GM18526 (cell line): Measurements from ENCODE around the gene SKIC3.

ENCODE experiments used
- POLR2A ChIP-seq: IDR thresholded peaks from 3 replicates; pipeline ENCODE4 v1.6.1; 2011; ENCODE audit not compliant: insufficient read length; ENCODE audit errors: extremely low read depth

The SKIC3 gene

GRCh38 chr5:95554647-95555548, at the start of gene SKIC3, which contains the start of gene ARSK:
Gene SKIC3 (minus strand): TSS chr5:95554977. CDS start chr5:95547150, 7,827 bp downstream.
Gene ARSK (plus strand): TSS chr5:95555101. CDS start chr5:95555279, 178 bp downstream.
- TF ChIP-seq POLR2A = peak; percentile 77

GRCh38 chr5:95600557-95600956, 45.8 kb upstream of the SKIC3 start:
- no peak for TF ChIP-seq POLR2A

- TF ChIP-seq POLR2A = no peak
Observed at GRCh38 chr5:95599252-95599651, 44.5 kb upstream of the SKIC3 start.

DNA sequence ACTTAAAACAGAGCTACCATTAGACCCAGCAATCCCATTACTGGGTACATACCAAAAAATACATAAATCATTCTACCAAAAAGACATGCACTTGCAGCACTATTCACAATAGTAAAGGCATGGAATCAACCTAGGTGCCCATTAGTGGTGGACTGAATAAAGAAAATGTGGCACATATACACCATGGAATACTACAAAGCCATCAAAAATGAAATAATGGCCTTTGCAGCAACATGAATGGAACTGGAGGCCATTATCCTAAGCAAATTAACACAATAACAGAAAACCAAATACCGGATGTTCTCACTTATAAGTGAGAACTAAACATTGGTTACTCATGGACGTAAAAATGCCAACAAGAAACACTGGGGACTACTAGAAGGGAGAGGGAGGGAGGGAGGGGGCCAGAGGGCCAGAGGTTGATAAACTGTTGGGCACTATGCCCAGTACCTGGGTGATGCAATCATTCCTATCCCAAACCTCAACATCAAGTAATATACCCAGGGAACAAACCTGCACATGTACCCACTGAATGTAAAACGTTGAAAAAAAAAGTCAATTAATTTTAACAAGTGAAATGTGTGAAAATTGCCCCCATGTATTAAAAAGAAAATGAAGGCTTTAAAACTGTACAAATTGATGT, 40.6 kb upstream of the SKIC3 start:
- no peak for TF ChIP-seq POLR2A

- no peak for TF ChIP-seq POLR2A
Observed at GRCh38 chr5:95591490-95591901, 36.7 kb upstream of the SKIC3 start.

DNA sequence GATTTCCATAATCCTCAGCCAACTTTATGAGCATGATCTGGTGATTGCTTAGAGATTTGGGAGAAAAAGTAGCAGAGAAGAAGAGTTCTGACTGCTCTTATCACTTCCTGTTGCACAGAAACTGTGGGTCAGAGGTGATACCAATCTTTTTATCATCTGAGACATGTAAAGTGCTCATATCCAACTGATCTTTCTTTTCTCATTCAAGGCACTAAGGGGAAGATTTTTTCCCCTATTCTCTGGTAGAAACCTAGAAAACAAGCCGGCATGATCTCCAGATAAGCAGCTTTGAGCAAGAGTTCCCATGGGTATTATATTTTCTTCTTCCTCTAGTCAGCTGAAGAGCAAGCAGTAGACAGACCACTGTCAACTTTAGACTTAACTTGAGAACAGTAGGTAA, 36.1 kb upstream of the SKIC3 start:
- no peak for TF ChIP-seq POLR2A

GRCh38 chr5:95583992-95584391, 29.2 kb upstream of the SKIC3 start:
- no peak for TF ChIP-seq POLR2A

DNA sequence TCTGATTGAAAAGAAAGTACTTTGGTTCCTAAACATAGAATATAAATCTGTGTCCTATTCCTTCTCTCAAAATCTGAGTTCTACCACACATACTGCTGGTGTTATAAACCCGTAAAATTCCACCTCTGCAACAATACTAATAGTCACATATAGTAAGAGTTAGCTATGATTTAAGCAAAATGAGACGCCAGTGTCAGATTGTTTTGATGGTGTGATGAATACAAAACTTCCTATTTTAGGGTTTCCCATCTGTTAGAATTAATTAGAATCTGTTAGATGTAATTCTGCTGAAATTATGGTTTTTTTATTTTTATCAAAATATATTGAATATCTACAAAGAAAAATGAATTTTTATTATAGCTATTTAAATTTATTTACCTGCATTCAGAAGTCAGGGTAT, 26.8 kb upstream of the SKIC3 start:
- no peak for TF ChIP-seq POLR2A

DNA sequence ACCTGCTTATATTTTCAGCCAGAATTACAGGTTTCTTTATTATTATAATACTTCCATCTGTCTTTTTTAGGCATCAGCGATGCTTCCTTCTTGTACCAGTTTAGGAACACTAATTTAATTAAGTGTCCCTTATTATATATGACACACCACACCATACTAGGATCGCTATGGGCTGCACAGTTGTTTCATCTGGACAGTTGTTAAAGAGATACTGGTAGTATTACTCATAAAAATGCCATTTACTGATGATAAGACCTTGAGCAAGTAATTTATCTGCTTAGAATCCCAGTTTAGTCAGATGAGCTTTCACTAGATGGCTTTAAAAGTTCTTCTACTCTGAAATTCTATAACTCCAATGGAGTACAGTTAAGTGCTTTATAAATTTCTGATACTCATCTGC, 17.2 kb upstream of the SKIC3 start:
- TF ChIP-seq POLR2A = no peak

- TF ChIP-seq POLR2A = no peak
Observed at GRCh38 chr5:95565280-95565920, 10.6 kb upstream of the SKIC3 start.

- no peak for TF ChIP-seq POLR2A
Observed at GRCh38 chr5:95564450-95564849, 9.7 kb upstream of the SKIC3 start.

DNA sequence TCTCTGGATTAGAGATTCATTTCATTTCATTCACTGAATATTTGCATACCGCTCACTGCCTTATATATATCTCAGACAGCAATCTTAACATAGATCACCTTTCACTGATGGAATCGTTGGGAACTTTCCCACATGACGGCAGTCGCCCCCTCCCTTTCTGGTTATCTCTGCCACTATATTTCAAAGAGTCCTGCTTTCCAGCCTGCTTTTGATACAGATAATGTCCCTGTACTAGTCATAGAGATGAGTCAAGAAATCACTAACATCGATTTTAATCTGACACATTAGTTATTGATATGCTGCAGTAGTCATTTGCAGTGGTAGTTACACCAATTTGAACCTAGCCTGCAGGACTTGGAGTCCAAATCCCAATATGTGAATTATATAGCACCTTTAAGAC, 8.6 kb upstream of the SKIC3 start:
- TF ChIP-seq POLR2A = no peak

DNA sequence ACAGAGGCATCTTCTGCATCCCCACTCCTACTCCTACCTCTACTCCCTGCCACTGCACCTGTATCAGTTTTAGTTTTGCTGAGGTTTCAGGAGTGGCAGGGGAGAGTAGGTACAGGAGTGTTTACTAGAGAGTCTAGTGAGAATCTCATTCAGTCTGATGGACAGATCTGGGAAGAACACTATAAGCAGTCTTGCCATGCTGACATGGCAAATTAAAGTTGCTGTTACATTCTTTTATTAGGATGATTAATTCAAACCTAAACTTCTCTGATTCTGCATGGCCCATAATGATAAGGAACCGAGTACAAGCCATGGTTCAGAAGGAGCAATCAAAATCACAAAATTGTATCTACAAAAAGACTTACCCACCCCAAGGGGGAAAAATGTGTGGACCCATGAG, 7.5 kb upstream of the SKIC3 start:
- no peak for TF ChIP-seq POLR2A

DNA sequence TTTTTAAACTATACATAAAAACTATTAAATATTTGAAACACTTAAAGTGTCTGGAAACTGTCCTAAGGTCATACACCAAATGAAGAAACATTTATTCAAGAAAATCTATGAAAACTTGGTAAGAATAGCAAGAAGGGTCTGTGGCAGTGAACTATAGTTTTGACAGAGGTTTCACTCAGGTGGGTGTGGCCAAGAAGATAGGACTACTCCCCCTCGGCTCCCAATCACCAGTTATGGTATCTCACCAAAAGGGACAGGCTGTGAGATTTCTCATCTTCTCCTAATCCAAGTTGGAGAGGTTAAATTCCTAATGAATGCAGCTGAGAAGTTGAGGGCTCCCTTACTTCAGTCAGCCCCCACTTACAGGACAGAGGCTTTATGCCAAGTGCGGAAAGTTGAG, 3.1 kb upstream of the SKIC3 start:
- no peak for TF ChIP-seq POLR2A

DNA sequence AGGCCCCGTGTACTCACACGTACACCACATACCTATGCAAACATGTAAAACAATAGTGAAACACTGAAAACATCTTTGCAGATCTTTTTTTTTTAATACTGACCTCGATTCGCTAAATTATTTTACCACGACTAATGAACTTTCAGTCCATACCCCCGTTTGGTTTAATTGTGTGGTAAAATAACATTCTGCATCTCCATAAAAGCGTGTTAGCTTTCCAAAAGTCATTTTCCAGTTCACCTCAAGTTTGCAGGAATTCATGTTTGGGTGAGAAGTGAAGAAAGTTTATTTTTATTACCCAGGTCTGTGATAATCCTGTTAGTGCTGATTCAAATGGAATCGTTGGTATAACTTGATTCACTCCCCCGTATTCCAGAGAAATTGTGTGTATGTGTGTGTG, 776 bp upstream of the SKIC3 start:
- no peak for TF ChIP-seq POLR2A

- TF ChIP-seq POLR2A = no peak
Observed at GRCh38 chr5:95554331-95554646, 488 bp downstream of the SKIC3 start.
